Neutrophil (primary cell): ENCODE measurements around the gene OR1E1.
"Not testable (repeated sequence)": the region's sequence is repeated elsewhere in the genome, so short reads cannot be mapped to it uniquely, and the experiment has no call there.

Source experiments
- H3K27ac ChIP-seq: fragments of 200-600 bp; sonication (generic); 2 replicates; pipeline ENCODE4 v1.5.1; 2016; ENCODE audit warnings: mild to moderate bottlenecking, moderate library complexity
- H3K27me3 ChIP-seq: fragments of 200-600 bp; sonication (generic); 2 replicates; pipeline ENCODE4 v1.6.0; 2016; ENCODE audit warnings: mild to moderate bottlenecking
- H3K36me3 ChIP-seq: fragments of 200-600 bp; sonication (generic); 2 replicates; pipeline ENCODE4 v1.5.1; 2017
- H3K4me1 ChIP-seq, 2 experiments: fragments of 200-600 bp in 1 of 2; sonication (generic) in 1 of 2; 1 replicate in 1 of 2; 2 replicates in 1 of 2; pipeline versions ENCODE4 v1.5.1 to v1.6.1; 2013 to 2016; ENCODE audit warnings: low read depth in 1 of 2, low read length in 1 of 2, mild to moderate bottlenecking in 1 of 2, moderate library complexity in 1 of 2; ENCODE audit not compliant: control insufficient read depth in 1 of 2, insufficient read depth in 1 of 2
- H3K4me3 ChIP-seq, 2 experiments: fragments of 200-600 bp in 1 of 2; sonication (generic) in 1 of 2; 1 replicate in 1 of 2; 2 replicates in 1 of 2; pipeline ENCODE4 v1.5.1; 2013 to 2016; ENCODE audit warnings: low read depth in 1 of 2, low read length in 1 of 2, mild to moderate bottlenecking in 1 of 2, moderate library complexity in 1 of 2
- H3K9me3 ChIP-seq: fragments of 200-600 bp; sonication (generic); 2 replicates; pipeline ENCODE4 v1.5.1; 2016
- CTCF ChIP-seq: fragments of 200-600 bp; sonication (generic); IDR thresholded peaks from 2 replicates; pipeline ENCODE4 v1.5.1; 2016; ENCODE audit warnings: antibody characterized with exemption

Gene OR1E1

GRCh38 chr17:3389791-3390190, 8.4 kb downstream of the OR1E1 start:
- peaks cover 72% of the 10 kb centered on the region for H3K27me3 ChIP-seq
- no peaks in the 10 kb centered on the region for H3K36me3 ChIP-seq
- H3K4me3 ChIP-seq: no peak overlapping the region
- no peak for TF ChIP-seq CTCF
- H3K27ac ChIP-seq: no peak overlapping the region
- H3K9me3 ChIP-seq: no peaks in the 10 kb centered on the region
- no peaks in the 10 kb centered on the region for H3K4me1 ChIP-seq

- no peak for TF ChIP-seq CTCF
- no peak within 1 kb of the TSS for H3K27ac ChIP-seq
- H3K4me1 ChIP-seq: no peaks in the 10 kb centered on the region
- H3K27me3 ChIP-seq: peaks cover 63% of the 10 kb centered on the region
- H3K9me3 ChIP-seq: no peaks in the 10 kb centered on the region
- no peak within 1 kb of the TSS for H3K4me3 ChIP-seq
- H3K36me3 ChIP-seq: no peaks in the 10 kb centered on the region
These were observed 12.1 kb downstream of the OR1E1 start, which contains the start of gene OR3A2 for GRCh38 chr17:3385869-3386816. OR3A2 (minus strand) TSS chr17:3386308.

GRCh38 chr17:3381957-3382356, 16.3 kb downstream of the OR1E1 start:
- no peak for TF ChIP-seq CTCF
- Histone ChIP-seq H3K27ac (no peak overlapping the region), H3K4me3 (no peak overlapping the region), H3K4me1 (no peaks in the 10 kb centered on the region), H3K36me3 (no peaks in the 10 kb centered on the region), H3K27me3 (peaks cover 30% of the 10 kb centered on the region), H3K9me3 (no peaks in the 10 kb centered on the region)

- Histone ChIP-seq H3K36me3 (no peaks in the 10 kb centered on the region), H3K9me3 (no peaks in the 10 kb centered on the region), H3K4me1 (no peaks in the 10 kb centered on the region), H3K27ac (no peak overlapping the region), H3K27me3 (no peaks in the 10 kb centered on the region), H3K4me3 (no peak overlapping the region)
- no peak for TF ChIP-seq CTCF
These were observed 19.9 kb downstream of the OR1E1 start for GRCh38 chr17:3378321-3378720.

GRCh38 chr17:3371167-3371566, 27.0 kb downstream of the OR1E1 start:
- not testable (repeated sequence) for H3K36me3 ChIP-seq, H3K9me3 ChIP-seq, H3K27me3 ChIP-seq, H3K27ac ChIP-seq, H3K4me3 ChIP-seq, H3K4me1 ChIP-seq
